ENCODE data around the gene IL17REL.
"Not testable (repeated sequence)": the region's sequence is repeated elsewhere in the genome, so short reads cannot be mapped to it uniquely, and the experiment has no call there.

- TF ChIP-seq CTCF, POLR2A (IDR thresholded peaks at IDR 0.05): not testable (repeated sequence)
Measured at GRCh38 chr22:49981799-49982198, 30.8 kb downstream of the IL17REL start.
